HG03159 (cell line): ENCODE data around the gene S100A8.

Source experiments
- ATAC-seq: cut with Tn5 transposase; IDR thresholded peaks from one replicate; pipeline ENCODE4 v1.9.1; 2021; ENCODE audit warnings: mild to moderate bottlenecking, moderate library complexity; ENCODE audit not compliant: unreplicated experiment

Gene S100A8

GRCh38 chr1:153393926-153394325 lies 3.1 kb upstream of the S100A8 start:
- ATAC-seq: no peak

- ATAC-seq: no peak
Measured at GRCh38 chr1:153392822-153393221, 1.9 kb upstream of the S100A8 start.

GRCh38 chr1:153392258-153392657 lies 1.4 kb upstream of the S100A8 start:
- no peak for ATAC-seq

GRCh38 chr1:153389973-153390879 lies 647 bp downstream of the S100A8 start:
- no peak for ATAC-seq

- no peak for ATAC-seq
Measured at GRCh38 chr1:153389401-153389800, 1.5 kb downstream of the S100A8 start.

GRCh38 chr1:153387785-153388184 lies 3.1 kb downstream of the S100A8 start:
- no peak for ATAC-seq

GRCh38 chr1:153387001-153387400 lies 3.9 kb downstream of the S100A8 start:
- ATAC-seq: no peak

- no peak for ATAC-seq
Measured at GRCh38 chr1:153386500-153386901, 4.4 kb downstream of the S100A8 start.

- no peak for ATAC-seq
Measured at GRCh38 chr1:153384958-153385580, 5.8 kb downstream of the S100A8 start.

- no peak for ATAC-seq
Measured at GRCh38 chr1:153380711-153381110, 10.2 kb downstream of the S100A8 start.

GRCh38 chr1:153379591-153379990 lies 11.3 kb downstream of the S100A8 start:
- no peak for ATAC-seq

- ATAC-seq: no peak
Measured at GRCh38 chr1:153375511-153375910, 15.4 kb downstream of the S100A8 start, which contains the start of gene S100A12. TSS of gene S100A12 (minus strand) at chr1:153375621. CDS start at chr1:153374592, 1,029 bp downstream.

GRCh38 chr1:153374071-153374470 lies 16.8 kb downstream of the S100A8 start:
- ATAC-seq: no peak

GRCh38 chr1:153372571-153372970 lies 18.3 kb downstream of the S100A8 start:
- no peak for ATAC-seq

GRCh38 chr1:153371231-153371630 lies 19.6 kb downstream of the S100A8 start:
- no peak for ATAC-seq

GRCh38 chr1:153370146-153370545 lies 20.7 kb downstream of the S100A8 start:
- no peak for ATAC-seq

- ATAC-seq: no peak
Measured at GRCh38 chr1:153368495-153368894, 22.4 kb downstream of the S100A8 start.

GRCh38 chr1:153367090-153367489 lies 23.8 kb downstream of the S100A8 start:
- ATAC-seq: no peak

GRCh38 chr1:153366261-153366660 lies 24.6 kb downstream of the S100A8 start:
- ATAC-seq: no peak

GRCh38 chr1:153365696-153366095 lies 25.2 kb downstream of the S100A8 start:
- ATAC-seq: no peak

- no peak for ATAC-seq
Measured at GRCh38 chr1:153364766-153365666, 25.9 kb downstream of the S100A8 start.
